GM23338 (cell line): ENCODE results near the gene PTAFR.

Source experiments
- CTCF ChIP-seq, 2 experiments: fragments of 200-600 bp in 1 of 2; sonication (generic) in 1 of 2; conservative IDR thresholded peaks; 2 replicates each; pipeline versions ENCODE4 v1.5.1 to v1.6.1; 2016 to 2017; ENCODE audit warnings: antibody characterized with exemption in 2 of 2, low read depth in 2 of 2, mild to moderate bottlenecking in 2 of 2, moderate library complexity in 1 of 2
- EZH2 ChIP-seq: fragments of 200-600 bp; sonication (generic); IDR thresholded peaks from one replicate; pipeline ENCODE4 v1.8.0; 2017; ENCODE audit warnings: antibody characterized with exemption, mild to moderate bottlenecking, low read depth; ENCODE audit not compliant: unreplicated experiment
- EZH2phosphoT487 ChIP-seq: fragments of 200-600 bp; sonication (generic); IDR thresholded peaks from one replicate; pipeline ENCODE4 v1.8.1; 2018; ENCODE audit warnings: antibody characterized with exemption; ENCODE audit not compliant: unreplicated experiment
- POLR2AphosphoS5 ChIP-seq: IDR thresholded peaks from 2 replicates; pipeline ENCODE4 v1.6.1; 2016; ENCODE audit warnings: antibody characterized with exemption, low read depth
- REST ChIP-seq: IDR thresholded peaks from one replicate; pipeline ENCODE4 v1.6.1; 2018; ENCODE audit warnings: antibody characterized with exemption; ENCODE audit not compliant: unreplicated experiment
- STAT1 ChIP-seq: IDR thresholded peaks from one replicate; pipeline ENCODE4 v1.6.1; 2016; ENCODE audit warnings: antibody characterized with exemption; ENCODE audit not compliant: unreplicated experiment

GRCh38 chr1:28159680-28160079 is 16.8 kb downstream of the PTAFR start:
- TF ChIP-seq CTCF (conservative IDR thresholded peaks at IDR 0.05; ENCODE audit: low read depth in 2 of 2) (no peak), EZH2phosphoT487 (no peak), POLR2AphosphoS5 (no peak), EZH2 (no peak), REST (no peak), STAT1 (no peak)
